Loucy (cell line): ENCODE data around the gene BTN3A1.

Experiments
- CTCF ChIP-seq: fragments of 200-600 bp; sonication (generic); conservative IDR thresholded peaks from 2 replicates; pipeline ENCODE4 v1.5.1; 2014; ENCODE audit warnings: mild to moderate bottlenecking, antibody characterized with exemption, low read length
- EZH2phosphoT487 ChIP-seq: fragments of 200-600 bp; IDR thresholded peaks from 2 replicates; pipeline ENCODE4 v1.6.1; 2018; ENCODE audit warnings: antibody characterized with exemption, mild to moderate bottlenecking, moderate library complexity, borderline replicate concordance

- no peak for TF ChIP-seq CTCF
- no peak for TF ChIP-seq EZH2phosphoT487
Observed at GRCh38 chr6:26415791-26416190, 13.7 kb downstream of the BTN3A1 start.
